Fibroblast of lung (primary cell): ENCODE results near the gene PARG.
"Not testable (repeated sequence)": the region's sequence is repeated elsewhere in the genome, so short reads cannot be mapped to it uniquely, and the experiment has no call there.

Experiments used
- CTCF ChIP-seq, 2 donors: IDR thresholded peaks in 1 of 2; conservative IDR thresholded peaks in 1 of 2; 1 replicate in 1 of 2; 2 replicates in 1 of 2; pipeline ENCODE4 v1.5.1; 2011 to 2012; ENCODE audit warnings: low read length in 2 of 2, control low read depth in 1 of 2, inconsistent platforms in 1 of 2, low read depth in 1 of 2, mild to moderate bottlenecking in 1 of 2
- EZH2 ChIP-seq: IDR thresholded peaks from 2 replicates; pipeline ENCODE4 v1.5.1; 2012; ENCODE audit warnings: low read length, control low read depth, mild to moderate bottlenecking; ENCODE audit errors: missing control alignments

- TF ChIP-seq CTCF (conservative IDR thresholded peaks at IDR 0.05 in 1 of 2, IDR thresholded peaks at IDR 0.05 in 1 of 2; ENCODE audit: low read depth in 1 of 2, low read length in 2 of 2); EZH2: not testable (repeated sequence)
Observed at GRCh38 chr10:49903829-49904228, 38.0 kb downstream of the PARG start.
